ENCODE results near the gene SOX5. TPM values are rescaled to one million over a fixed set of nuclear protein-coding genes. Genes with fewer than 3 reads are reported as not detected.

The SOX5 gene
- total RNA-seq, 1 experiment from 2014 or later = 0.52 TPM

- no peak overlapping the region for H2AFZ ChIP-seq (ENCODE audit: low read depth, low read length, poor library complexity, severe bottlenecking)
- CTCF ChIA-PET = no interaction called here
- H3K9me3 ChIP-seq (ENCODE audit: control insufficient read depth in 1 of 2, insufficient read depth in 1 of 2, low read depth in 1 of 2, low read length in 2 of 2) = peaks cover 6 to 8% of the 10 kb centered on the region in 2 experiments; a peak in 2 of 4 replicates
- no peaks in the 10 kb centered on the region for H4K20me1 ChIP-seq (ENCODE audit: insufficient read depth)
- no peak overlapping the region for H3K27ac ChIP-seq (ENCODE audit: low read depth, low read length)
- no peaks in the 10 kb centered on the region for H3K79me2 ChIP-seq (ENCODE audit: insufficient read depth, low read length)
- no TSS peak for BruUV-seq (replicated peaks)
- no peaks in the 10 kb centered on the region for H3K36me3 ChIP-seq (ENCODE audit: control insufficient read depth in 1 of 2, insufficient read depth in 2 of 2, low read length in 2 of 2)
- no peaks in the 10 kb centered on the region for H3K4me1 ChIP-seq (ENCODE audit: control insufficient read depth in 1 of 2, insufficient read depth in 2 of 2, low read length in 2 of 2)
- intact Hi-C loops (cut with micrococcal nuclease) = no loop called here
- TF ChIP-seq ZNF274 (IDR thresholded peaks at IDR 0.05; ENCODE audit: low read depth, low read length) (no peak), CEBPB (IDR thresholded peaks at IDR 0.05; ENCODE audit: low read depth) (no peak)
- ATAC-seq (no peak), DNase-seq (ENCODE audit: low read depth, low spot score) (no peak)
- no peak overlapping the region for H3K4me3 ChIP-seq (replicated peaks in 1 of 2; ENCODE audit: low read depth in 1 of 2, low read length in 2 of 2)
- H3K9ac ChIP-seq (ENCODE audit: low read length) = no peak overlapping the region
- no peak overlapping the region for H3K4me2 ChIP-seq (ENCODE audit: low read length)
- no peaks in the 10 kb centered on the region for H3K27me3 ChIP-seq (ENCODE audit: insufficient read depth, low read length)
- POLR2A ChIA-PET = no interaction called here
- RAD21 ChIA-PET (ENCODE audit: low non-redundant PET in 1 of 2, low total read pairs in 2 of 2, uncharacterized antibody in 2 of 2, unreplicated experiment in 2 of 2) = no interaction called here
- H3K9me2 ChIP-seq (ENCODE audit: insufficient read depth) = no peaks in the 10 kb centered on the region
Observed at GRCh38 chr12:23751641-23752040, 197.8 kb downstream of the SOX5 start.

DNA sequence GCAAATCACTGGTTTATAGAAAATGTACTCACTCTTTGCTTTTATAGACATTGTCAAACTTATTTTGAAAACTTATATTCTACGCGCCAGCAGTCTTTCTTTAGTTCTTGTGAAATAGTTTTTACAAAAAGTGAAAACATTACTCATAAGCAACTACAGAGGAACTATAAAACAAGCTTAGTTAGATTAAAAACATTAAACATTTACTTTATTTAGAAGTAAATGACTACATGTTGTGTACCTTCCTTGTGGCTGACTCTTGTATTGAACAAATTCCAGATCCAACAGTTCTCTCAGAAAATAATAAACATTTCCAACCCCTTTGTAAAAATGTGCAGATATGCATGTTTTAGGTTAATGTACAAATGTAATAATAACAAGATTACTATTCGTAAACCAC is 198.5 kb downstream of the SOX5 start:
- no peaks in the 10 kb centered on the region for H3K9me2 ChIP-seq (ENCODE audit: insufficient read depth)
- DNase-seq (ENCODE audit: low read depth, low spot score) = no peak
- H3K79me2 ChIP-seq (ENCODE audit: insufficient read depth, low read length) = no peaks in the 10 kb centered on the region
- no TSS peak for BruUV-seq (replicated peaks)
- TF ChIP-seq JUND (IDR thresholded peaks at IDR 0.05) = no peak
- no peak for TF ChIP-seq POLR2A (IDR thresholded peaks at IDR 0.05; ENCODE audit: borderline replicate concordance, extremely low read depth, insufficient read depth, insufficient read length)
- no peak for TF ChIP-seq SIN3A (IDR thresholded peaks at IDR 0.05; ENCODE audit: low read depth)
- TF ChIP-seq ZBTB33 (IDR thresholded peaks at IDR 0.05; ENCODE audit: extremely low read depth, insufficient replicate concordance, low read length) = no peak
- no peak for TF ChIP-seq EGR1 (IDR thresholded peaks at IDR 0.05; ENCODE audit: low read depth)
- no peak for TF ChIP-seq POLR2AphosphoS5 (IDR thresholded peaks at IDR 0.05; ENCODE audit: low read depth, low read length)
- no peak for TF ChIP-seq SRF (IDR thresholded peaks at IDR 0.05; ENCODE audit: low read depth)
- H3K27me3 ChIP-seq (ENCODE audit: insufficient read depth, low read length) = no peaks in the 10 kb centered on the region
- H3K9me3 ChIP-seq (ENCODE audit: control insufficient read depth in 1 of 2, insufficient read depth in 1 of 2, low read depth in 1 of 2, low read length in 2 of 2) = peaks cover 5 to 6% of the 10 kb centered on the region in 2 experiments; a peak in 2 of 4 replicates
- H3K36me3 ChIP-seq (ENCODE audit: control insufficient read depth in 1 of 2, insufficient read depth in 2 of 2, low read length in 2 of 2) = no peaks in the 10 kb centered on the region
- no peak overlapping the region for H3K27ac ChIP-seq (ENCODE audit: low read depth, low read length)
- no peaks in the 10 kb centered on the region for H4K20me1 ChIP-seq (ENCODE audit: insufficient read depth)
- H3K4me2 ChIP-seq (ENCODE audit: low read length) = no peak overlapping the region
- no peak for ATAC-seq
- H2AFZ ChIP-seq (ENCODE audit: low read depth, low read length, poor library complexity, severe bottlenecking) = no peak overlapping the region
- H3K4me3 ChIP-seq (replicated peaks in 1 of 2; ENCODE audit: low read depth in 1 of 2, low read length in 2 of 2) = no peak overlapping the region
- intact Hi-C loops (cut with micrococcal nuclease) = no loop called here
- POLR2A ChIA-PET = no interaction called here
- CTCF ChIA-PET = no interaction called here
- H3K9ac ChIP-seq (ENCODE audit: low read length) = no peak overlapping the region
- H3K4me1 ChIP-seq (ENCODE audit: control insufficient read depth in 1 of 2, insufficient read depth in 2 of 2, low read length in 2 of 2) = no peaks in the 10 kb centered on the region
- RAD21 ChIA-PET (ENCODE audit: low non-redundant PET in 1 of 2, low total read pairs in 2 of 2, uncharacterized antibody in 2 of 2, unreplicated experiment in 2 of 2) = no interaction called here
